Peyer's patch (tissue), 4 donors: Measurements from ENCODE around the gene DAPK1. TPM values are rescaled to one million over a fixed set of nuclear protein-coding genes. Genes with fewer than 3 reads are reported as not detected.

Experiments used
- DNase-seq, 3 donors: peaks; one replicate each; pipeline ENCODE4 v3.0.0-alpha.2; 2017 to 2019
- H3K27ac ChIP-seq, 4 donors: fragments of 200-600 bp; sonication (generic); one replicate each; pipeline ENCODE4 v1.5.1; 2016 to 2019
- H3K27me3 ChIP-seq, 2 donors: fragments of 200-600 bp; sonication (generic); one replicate each; pipeline ENCODE4 v1.5.1; 2019
- H3K36me3 ChIP-seq, 3 donors: fragments of 200-600 bp; sonication (generic); one replicate each; pipeline ENCODE4 v1.5.1; 2016 to 2019
- H3K4me1 ChIP-seq, 4 donors: fragments of 200-600 bp; sonication (generic); one replicate each; pipeline ENCODE4 v1.5.1; 2016 to 2019
- H3K4me3 ChIP-seq, 4 donors: fragments of 200-600 bp; sonication (generic); 1 replicate in 3 of 4; 2 replicates in 1 of 4; pipeline ENCODE4 v1.5.1; 2016 to 2019; ENCODE audit warnings: mild to moderate bottlenecking in 1 of 4
- H3K9me3 ChIP-seq, 4 donors: fragments of 200-600 bp; sonication (generic); one replicate each; pipeline ENCODE4 v1.5.1; 2016 to 2019; ENCODE audit warnings: mild to moderate bottlenecking in 1 of 4
- POLR2A ChIP-seq, 2 donors: fragments of 450-650 bp; IDR thresholded peaks; one replicate each; pipeline ENCODE4 v1.5.1; 2017; ENCODE audit warnings: antibody characterized with exemption in 2 of 2, mild to moderate bottlenecking in 2 of 2, moderate library complexity in 2 of 2
- total RNA-seq, 4 donors: library from RNA; depleted of rRNA; stranded (reverse); fragments of >200 nt; gene quantifications; one replicate each; pipeline ENCODE4 v1.1.0, GENCODE V29; 2016
- TF ChIP-seq, protein P1 (sequence below), 6 experiments: fragments of 450-650 bp in 4 of 6; fragments of 200-600 bp in 2 of 6; sonication (generic) in 1 of 6; IDR thresholded peaks; one replicate each; pipeline ENCODE4 v1.5.1; 2017 to 2019; ENCODE audit warnings: antibody characterized with exemption in 6 of 6, mild to moderate bottlenecking in 3 of 6, moderate library complexity in 1 of 6

DAPK1 gene
- total RNA-seq, 4 donors from 2014 or later: 45.4 to 96.4 (median 77.2) TPM

GRCh38 chr9:87618931-87619330 lies 121.3 kb downstream of the DAPK1 start:
- no peaks in the 10 kb centered on the region for H3K27me3 ChIP-seq
- peaks cover 0 to under 1% (median 0%) of the 10 kb centered on the region in 4 donors for H3K9me3 ChIP-seq
- DNase-seq: no peak
- no peak for TF ChIP-seq POLR2A (IDR thresholded peaks at IDR 0.05)
- TF ChIP-seq, protein P1, sequence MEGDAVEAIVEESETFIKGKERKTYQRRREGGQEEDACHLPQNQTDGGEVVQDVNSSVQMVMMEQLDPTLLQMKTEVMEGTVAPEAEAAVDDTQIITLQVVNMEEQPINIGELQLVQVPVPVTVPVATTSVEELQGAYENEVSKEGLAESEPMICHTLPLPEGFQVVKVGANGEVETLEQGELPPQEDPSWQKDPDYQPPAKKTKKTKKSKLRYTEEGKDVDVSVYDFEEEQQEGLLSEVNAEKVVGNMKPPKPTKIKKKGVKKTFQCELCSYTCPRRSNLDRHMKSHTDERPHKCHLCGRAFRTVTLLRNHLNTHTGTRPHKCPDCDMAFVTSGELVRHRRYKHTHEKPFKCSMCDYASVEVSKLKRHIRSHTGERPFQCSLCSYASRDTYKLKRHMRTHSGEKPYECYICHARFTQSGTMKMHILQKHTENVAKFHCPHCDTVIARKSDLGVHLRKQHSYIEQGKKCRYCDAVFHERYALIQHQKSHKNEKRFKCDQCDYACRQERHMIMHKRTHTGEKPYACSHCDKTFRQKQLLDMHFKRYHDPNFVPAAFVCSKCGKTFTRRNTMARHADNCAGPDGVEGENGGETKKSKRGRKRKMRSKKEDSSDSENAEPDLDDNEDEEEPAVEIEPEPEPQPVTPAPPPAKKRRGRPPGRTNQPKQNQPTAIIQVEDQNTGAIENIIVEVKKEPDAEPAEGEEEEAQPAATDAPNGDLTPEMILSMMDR (IDR thresholded peaks at IDR 0.05): no peak
- H3K4me1 ChIP-seq: no peaks in the 10 kb centered on the region
- H3K36me3 ChIP-seq: no peaks in the 10 kb centered on the region
- no peak overlapping the region for H3K4me3 ChIP-seq
- H3K27ac ChIP-seq: no peak overlapping the region

DNA sequence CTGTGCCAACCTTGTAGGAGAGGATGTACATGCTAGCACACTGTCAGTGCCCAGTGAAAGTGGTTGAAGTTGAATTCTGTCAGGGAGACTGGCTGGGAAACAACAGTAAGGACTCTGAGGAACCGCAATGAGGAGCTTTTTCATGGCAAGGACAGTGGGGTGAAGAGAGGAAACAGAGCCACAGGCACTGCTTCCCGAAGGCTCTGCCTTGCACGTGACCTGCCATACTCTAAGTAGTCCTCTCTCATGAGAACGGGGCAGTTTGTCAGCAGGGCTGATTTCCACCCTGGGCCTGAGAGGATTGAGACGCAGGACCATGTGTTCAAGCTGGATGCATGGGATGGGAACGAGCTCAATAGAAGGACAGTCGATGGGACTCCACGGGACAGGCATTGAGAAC lies 121.7 kb downstream of the DAPK1 start:
- H3K27ac ChIP-seq: no peak overlapping the region

GRCh38 chr9:87620731-87621322 lies 123.2 kb downstream of the DAPK1 start:
- Histone ChIP-seq H3K4me3 (no peak overlapping the region), H3K36me3 (no peaks in the 10 kb centered on the region), H3K27ac (no peak overlapping the region), H3K4me1 (no peaks in the 10 kb centered on the region), H3K27me3 (no peaks in the 10 kb centered on the region), H3K9me3 (peaks cover 0 to 6% (median 0%) of the 10 kb centered on the region in 4 donors)
- TF ChIP-seq POLR2A (IDR thresholded peaks at IDR 0.05): no peak
- TF ChIP-seq, protein P1 (IDR thresholded peaks at IDR 0.05): no peak
- DNase-seq: no peak

More for the DNA sequence above, 121.7 kb downstream of the DAPK1 start:
- Histone ChIP-seq H3K27me3 (no peaks in the 10 kb centered on the region), H3K4me3 (no peak overlapping the region), H3K9me3 (peaks cover 0 to 4% (median 0%) of the 10 kb centered on the region in 4 donors), H3K36me3 (no peaks in the 10 kb centered on the region), H3K4me1 (no peaks in the 10 kb centered on the region)
- no peak for DNase-seq
- TF ChIP-seq, protein P1 (IDR thresholded peaks at IDR 0.05): no peak
- no peak for TF ChIP-seq POLR2A (IDR thresholded peaks at IDR 0.05)

- Histone ChIP-seq H3K36me3 (no peaks in the 10 kb centered on the region), H3K9me3 (peaks cover 0 to 6% (median 0%) of the 10 kb centered on the region in 4 donors), H3K27me3 (no peaks in the 10 kb centered on the region), H3K27ac (no peak overlapping the region), H3K4me1 (no peaks in the 10 kb centered on the region), H3K4me3 (no peak overlapping the region)
- DNase-seq: no peak
- TF ChIP-seq, protein P1 (IDR thresholded peaks at IDR 0.05): no peak
- no peak for TF ChIP-seq POLR2A (IDR thresholded peaks at IDR 0.05)
Measured at GRCh38 chr9:87622098-87622497, 124.4 kb downstream of the DAPK1 start.

GRCh38 chr9:87622923-87623322 lies 125.3 kb downstream of the DAPK1 start:
- no peaks in the 10 kb centered on the region for H3K27me3 ChIP-seq
- no peak overlapping the region for H3K4me3 ChIP-seq
- no peaks in the 10 kb centered on the region for H3K36me3 ChIP-seq
- H3K4me1 ChIP-seq: no peaks in the 10 kb centered on the region
- peaks cover 0 to 6% (median 0%) of the 10 kb centered on the region in 4 donors for H3K9me3 ChIP-seq
- TF ChIP-seq, protein P1 (IDR thresholded peaks at IDR 0.05): no peak
- TF ChIP-seq POLR2A (IDR thresholded peaks at IDR 0.05): no peak
- no peak overlapping the region for H3K27ac ChIP-seq
- no peak for DNase-seq
